Spinal cord (tissue), 10 donors: ENCODE results near the gene DBX1. TPM values are rescaled to one million over a fixed set of nuclear protein-coding genes. Genes with fewer than 3 reads are reported as not detected.

ENCODE experiments used
- DNase-seq, 6 donors: peaks; one replicate each; pipeline versions ENCODE4 v3.0.0 to v3.0.0-alpha.2; 2013 to 2015; ENCODE audit warnings: low spot score in 6 of 6, low read depth in 4 of 6
- H3K27ac ChIP-seq: one replicate; pipeline ENCODE4 v1.5.1; 2013; ENCODE audit warnings: low read depth, low read length, control low read depth
- H3K27me3 ChIP-seq: one replicate; pipeline ENCODE4 v1.6.1; 2013; ENCODE audit warnings: low read length; ENCODE audit not compliant: control insufficient read depth, insufficient read depth
- H3K36me3 ChIP-seq: one replicate; pipeline ENCODE4 v1.6.1; 2013; ENCODE audit warnings: low read length; ENCODE audit not compliant: control insufficient read depth, insufficient read depth
- H3K4me1 ChIP-seq: one replicate; pipeline ENCODE4 v1.6.1; 2013; ENCODE audit warnings: low read length; ENCODE audit not compliant: control insufficient read depth, insufficient read depth
- H3K4me3 ChIP-seq: one replicate; pipeline ENCODE4 v1.5.1; 2013; ENCODE audit warnings: low read depth, low read length, control low read depth
- H3K9me3 ChIP-seq: one replicate; pipeline ENCODE4 v1.6.1; 2013; ENCODE audit warnings: low read length; ENCODE audit not compliant: control insufficient read depth, insufficient read depth
- WGBS: methylation state at CpG from one replicate; pipeline ENCODE4 v1.1.5; 2013; ENCODE audit warnings: missing lambda C conversion rate; ENCODE audit not compliant: insufficient coverage; 5-methylcytosine and 5-hydroxymethylcytosine counted together
- polyA plus RNA-seq, 2 donors: library from polyadenylated mRNA; unstranded; fragments of 120-200 nt; gene quantifications; one replicate each; pipeline ENCODE4 v1.2.1, GENCODE V29; 2013; ENCODE audit not compliant: insufficient read length in 2 of 2
- total RNA-seq, 2 donors: library from RNA; depleted of rRNA in 1 of 2; stranded (reverse); fragments of 120-200 nt in 1 of 2; fragments of >200 nt in 1 of 2; gene quantifications; one replicate each; pipeline versions ENCODE4 v1.2.3 to v1.2.4, GENCODE V29; 2013 to 2014
- donor health status: healthy.

The DBX1 gene
- total and polyA plus RNA-seq, 4 donors, result 0.15 TPM; not detected in 3

GRCh38 chr11:20126724-20127123 is 33.6 kb downstream of the DBX1 start:
- no peak for DNase-seq
- H3K27ac ChIP-seq, result no peak overlapping the region
- WGBS, result 90% methylated on average over 2 of the region's 8 CpGs

GRCh38 chr11:20125927-20126326 is 34.3 kb downstream of the DBX1 start:
- H3K36me3 ChIP-seq, result no peaks in the 10 kb centered on the region
- H3K4me3 ChIP-seq, result no peak overlapping the region
- WGBS, result 80% methylated on average over 6 of the region's 6 CpGs
- no peaks in the 10 kb centered on the region for H3K4me1 ChIP-seq
- DNase-seq, result no peak
- no peaks in the 10 kb centered on the region for H3K9me3 ChIP-seq
- no peak overlapping the region for H3K27ac ChIP-seq
- H3K27me3 ChIP-seq, result peaks cover 4% of the 10 kb centered on the region

More at GRCh38 chr11:20126724-20127123, 33.6 kb downstream of the DBX1 start:
- Histone ChIP-seq H3K4me1 (peaks cover 4% of the 10 kb centered on the region), H3K27me3 (peaks cover 11% of the 10 kb centered on the region), H3K36me3 (no peaks in the 10 kb centered on the region), H3K4me3 (no peak overlapping the region), H3K9me3 (no peaks in the 10 kb centered on the region)

GRCh38 chr11:20122131-20122530 is 38.1 kb downstream of the DBX1 start:
- Histone ChIP-seq H3K36me3 (peaks cover 22% of the 10 kb centered on the region), H3K27me3 (no peaks in the 10 kb centered on the region), H3K27ac (no peak overlapping the region), H3K4me1 (no peaks in the 10 kb centered on the region), H3K4me3 (no peak overlapping the region), H3K9me3 (no peaks in the 10 kb centered on the region)
- no peak for DNase-seq
- 75% methylated on average over 1 of the region's 3 CpGs for WGBS

- Histone ChIP-seq H3K4me1 (no peaks in the 10 kb centered on the region), H3K36me3 (peaks cover 22% of the 10 kb centered on the region), H3K4me3 (no peak overlapping the region), H3K27me3 (no peaks in the 10 kb centered on the region), H3K27ac (no peak overlapping the region), H3K9me3 (no peaks in the 10 kb centered on the region)
- no peak for DNase-seq
- WGBS, result no CpG with 5 or more reads among the region's 7 CpGs
These were observed 39.9 kb downstream of the DBX1 start for GRCh38 chr11:20120134-20120925.

GRCh38 chr11:20119315-20119714 is 41.0 kb downstream of the DBX1 start:
- H3K4me1 ChIP-seq, result no peaks in the 10 kb centered on the region
- WGBS, result 96% methylated on average over 7 of the region's 12 CpGs
- H3K36me3 ChIP-seq, result peaks cover 32% of the 10 kb centered on the region
- no peak overlapping the region for H3K4me3 ChIP-seq
- no peaks in the 10 kb centered on the region for H3K27me3 ChIP-seq
- DNase-seq, result no peak
- H3K9me3 ChIP-seq, result no peaks in the 10 kb centered on the region
- no peak overlapping the region for H3K27ac ChIP-seq

- no peak for DNase-seq
- H3K36me3 ChIP-seq, result peaks cover 35% of the 10 kb centered on the region
- no peaks in the 10 kb centered on the region for H3K4me1 ChIP-seq
- H3K4me3 ChIP-seq, result no peak overlapping the region
- H3K27me3 ChIP-seq, result no peaks in the 10 kb centered on the region
- H3K27ac ChIP-seq, result no peak overlapping the region
- WGBS, result 96% methylated on average over 11 of the region's 15 CpGs
- no peaks in the 10 kb centered on the region for H3K9me3 ChIP-seq
These were observed 42.1 kb downstream of the DBX1 start for GRCh38 chr11:20118209-20118608.

- no peaks in the 10 kb centered on the region for H3K9me3 ChIP-seq
- H3K27me3 ChIP-seq, result no peaks in the 10 kb centered on the region
- peaks cover 7% of the 10 kb centered on the region for H3K4me1 ChIP-seq
- H3K27ac ChIP-seq, result no peak overlapping the region
- H3K36me3 ChIP-seq, result peaks cover 42% of the 10 kb centered on the region
- DNase-seq, result no peak
- H3K4me3 ChIP-seq, result no peak overlapping the region
- 100% methylated on average over 4 of the region's 5 CpGs for WGBS
These were observed 43.0 kb downstream of the DBX1 start for GRCh38 chr11:20117291-20117690.

GRCh38 chr11:20116825-20117224 is 43.5 kb downstream of the DBX1 start:
- DNase-seq, result no peak
- Histone ChIP-seq H3K4me1 (peaks cover 8% of the 10 kb centered on the region), H3K36me3 (peaks cover 47% of the 10 kb centered on the region), H3K9me3 (no peaks in the 10 kb centered on the region), H3K27me3 (no peaks in the 10 kb centered on the region), H3K27ac (no peak overlapping the region), H3K4me3 (no peak overlapping the region)
- no CpG with 5 or more reads among the region's 1 CpG for WGBS

- Histone ChIP-seq H3K4me3 (no peak overlapping the region), H3K9me3 (no peaks in the 10 kb centered on the region), H3K36me3 (peaks cover 60% of the 10 kb centered on the region), H3K4me1 (peaks cover 8% of the 10 kb centered on the region), H3K27me3 (no peaks in the 10 kb centered on the region), H3K27ac (no peak overlapping the region)
- 81% methylated on average over 8 of the region's 10 CpGs for WGBS
- no peak for DNase-seq
These were observed 45.7 kb downstream of the DBX1 start for GRCh38 chr11:20114588-20114987.

GRCh38 chr11:20113149-20113438 is 47.2 kb downstream of the DBX1 start:
- Histone ChIP-seq H3K27me3 (no peaks in the 10 kb centered on the region), H3K27ac (no peak overlapping the region), H3K9me3 (no peaks in the 10 kb centered on the region), H3K36me3 (peaks cover 49% of the 10 kb centered on the region), H3K4me3 (no peak overlapping the region), H3K4me1 (peaks cover 8% of the 10 kb centered on the region)
- no peak for DNase-seq
- no CpG with 5 or more reads among the region's 5 CpGs for WGBS
